DOHH2 (cell line): ENCODE results near the gene CYP27A1.
A peak's percentile ranks its signal among the peaks of the same experiment; 100 is the strongest.

ENCODE experiments used
- H3F3A ChIP-seq: fragments of 200-600 bp; sonication (generic), shearing (Covaris generic); 2 replicates; pipeline ENCODE4 v1.6.0; 2016; ENCODE audit warnings: antibody characterized with exemption, mild to moderate bottlenecking; ENCODE audit not compliant: control insufficient read depth, insufficient read depth
- H3K27ac ChIP-seq: fragments of 200-600 bp; sonication (generic); 2 replicates; pipeline ENCODE4 v1.5.1; 2014; ENCODE audit warnings: low read depth, mild to moderate bottlenecking, low read length, moderate library complexity
- H3K27me3 ChIP-seq: fragments of 200-600 bp; sonication (generic); 2 replicates; pipeline ENCODE4 v1.6.1; 2014; ENCODE audit warnings: mild to moderate bottlenecking, low read length, mixed read lengths; ENCODE audit not compliant: control insufficient read depth
- H3K36me3 ChIP-seq: fragments of 200-600 bp; sonication (generic); 2 replicates; pipeline ENCODE4 v1.6.1; 2014; ENCODE audit warnings: mild to moderate bottlenecking, low read length, moderate library complexity, mixed read lengths; ENCODE audit not compliant: control insufficient read depth
- H3K4me1 ChIP-seq: fragments of 200-600 bp; sonication (generic); 2 replicates; pipeline ENCODE4 v1.6.1; 2014; ENCODE audit warnings: mild to moderate bottlenecking, low read length, mixed read lengths; ENCODE audit not compliant: control insufficient read depth
- H3K4me2 ChIP-seq: fragments of 200-600 bp; sonication (generic); 2 replicates; pipeline ENCODE4 v1.6.0; 2014; ENCODE audit warnings: mild to moderate bottlenecking, low read length, moderate library complexity
- H3K4me3 ChIP-seq: fragments of 200-600 bp; sonication (generic); 2 replicates; pipeline ENCODE4 v1.5.1; 2014; ENCODE audit warnings: mild to moderate bottlenecking, low read length, mixed read lengths
- H3K79me2 ChIP-seq: fragments of 200-600 bp; sonication (generic); 2 replicates; pipeline ENCODE4 v1.6.1; 2014; ENCODE audit warnings: mild to moderate bottlenecking, low read length, mixed read lengths; ENCODE audit not compliant: control insufficient read depth
- H3K9me2 ChIP-seq: fragments of 200-600 bp; sonication (generic); replicated peaks from 2 replicates; pipeline ENCODE4 v1.6.1; 2014; ENCODE audit warnings: mild to moderate bottlenecking, low read length, mixed read lengths; ENCODE audit not compliant: control insufficient read depth
- H3K9me3 ChIP-seq: fragments of 200-600 bp; sonication (generic); 2 replicates; pipeline ENCODE4 v1.6.1; 2014; ENCODE audit warnings: antibody characterized with exemption, low read length, mixed read lengths; ENCODE audit not compliant: control insufficient read depth, insufficient read depth
- H4K20me1 ChIP-seq: fragments of 200-600 bp; sonication (generic); 2 replicates; pipeline ENCODE4 v1.6.0; 2014; ENCODE audit warnings: low read depth, mild to moderate bottlenecking, antibody characterized with exemption, low read length, moderate library complexity; ENCODE audit not compliant: control insufficient read depth, insufficient read depth
- CTCF ChIP-seq: fragments of 200-600 bp; sonication (generic); IDR thresholded peaks from one replicate; pipeline ENCODE4 v1.5.1; 2014; ENCODE audit warnings: antibody characterized with exemption, mild to moderate bottlenecking, low read depth, low read length; ENCODE audit not compliant: poor library complexity, severe bottlenecking
- EZH2phosphoT487 ChIP-seq: fragments of 200-600 bp; sonication (generic); IDR thresholded peaks from 2 replicates; pipeline ENCODE4 v1.6.1; 2017; ENCODE audit warnings: borderline replicate concordance, mild to moderate bottlenecking, antibody characterized with exemption, low read length, moderate library complexity, mixed read lengths

Gene CYP27A1

GRCh38 chr2:218858138-218858445 lies 76.1 kb downstream of the CYP27A1 start:
- Histone ChIP-seq H3K36me3 (no peaks in the 10 kb centered on the region), H3K9me3 (no peaks in the 10 kb centered on the region), H3K4me3 (no peak overlapping the region), H4K20me1 (no peaks in the 10 kb centered on the region), H3F3A (no peaks in the 10 kb centered on the region), H3K27ac (no peak overlapping the region), H3K4me2 (no peak overlapping the region), H3K9me2 (no peaks in the 10 kb centered on the region), H3K79me2 (no peaks in the 10 kb centered on the region), H3K4me1 (peaks cover 5% of the 10 kb centered on the region; the same call in 1 of the 2 replicates), H3K27me3 (peaks cover 78% of the 10 kb centered on the region)
- TF ChIP-seq CTCF (no peak), EZH2phosphoT487 (no peak)

- no peaks in the 10 kb centered on the region for H3K36me3 ChIP-seq
- TF ChIP-seq EZH2phosphoT487, result 0 out of 2 replicates have a peak, but pooled peaks have one; percentile 22
- TF ChIP-seq CTCF, result no peak
- H3K27me3 ChIP-seq, result peaks cover 76% of the 10 kb centered on the region
- H3K4me2 ChIP-seq, result no peak overlapping the region
- H3F3A ChIP-seq, result no peaks in the 10 kb centered on the region
- no peaks in the 10 kb centered on the region for H4K20me1 ChIP-seq
- peaks cover 5% of the 10 kb centered on the region; the same call in 1 of the 2 replicates for H3K4me1 ChIP-seq
- no peak overlapping the region for H3K27ac ChIP-seq
- H3K9me3 ChIP-seq, result no peaks in the 10 kb centered on the region
- no peaks in the 10 kb centered on the region for H3K9me2 ChIP-seq
- no peaks in the 10 kb centered on the region for H3K79me2 ChIP-seq
- H3K4me3 ChIP-seq, result no peak overlapping the region
Observed at GRCh38 chr2:218858671-218859555, 77.0 kb downstream of the CYP27A1 start.

- peaks cover 5% of the 10 kb centered on the region; the same call in 1 of the 2 replicates for H3K4me1 ChIP-seq
- no peaks in the 10 kb centered on the region for H3F3A ChIP-seq
- peaks cover 72% of the 10 kb centered on the region for H3K27me3 ChIP-seq
- H3K9me3 ChIP-seq, result no peaks in the 10 kb centered on the region
- H3K79me2 ChIP-seq, result no peaks in the 10 kb centered on the region
- TF ChIP-seq EZH2phosphoT487 (no peak), CTCF (no peak)
- no peak within 1 kb of the TSS for H3K4me3 ChIP-seq
- H3K27ac ChIP-seq, result no peak within 1 kb of the TSS
- no peaks in the 10 kb centered on the region for H3K9me2 ChIP-seq
- no peaks in the 10 kb centered on the region for H3K36me3 ChIP-seq
- no peaks in the 10 kb centered on the region for H4K20me1 ChIP-seq
- no peak within 1 kb of the TSS for H3K4me2 ChIP-seq
Observed at GRCh38 chr2:218859556-218859987, 77.6 kb downstream of the CYP27A1 start, which contains the start of gene WNT6. TSS of gene WNT6 (plus strand) at chr2:218859805. CDS start at chr2:218860038, 233 bp downstream.
